Measurements from ENCODE around the gene SLC39A2.

DNA sequence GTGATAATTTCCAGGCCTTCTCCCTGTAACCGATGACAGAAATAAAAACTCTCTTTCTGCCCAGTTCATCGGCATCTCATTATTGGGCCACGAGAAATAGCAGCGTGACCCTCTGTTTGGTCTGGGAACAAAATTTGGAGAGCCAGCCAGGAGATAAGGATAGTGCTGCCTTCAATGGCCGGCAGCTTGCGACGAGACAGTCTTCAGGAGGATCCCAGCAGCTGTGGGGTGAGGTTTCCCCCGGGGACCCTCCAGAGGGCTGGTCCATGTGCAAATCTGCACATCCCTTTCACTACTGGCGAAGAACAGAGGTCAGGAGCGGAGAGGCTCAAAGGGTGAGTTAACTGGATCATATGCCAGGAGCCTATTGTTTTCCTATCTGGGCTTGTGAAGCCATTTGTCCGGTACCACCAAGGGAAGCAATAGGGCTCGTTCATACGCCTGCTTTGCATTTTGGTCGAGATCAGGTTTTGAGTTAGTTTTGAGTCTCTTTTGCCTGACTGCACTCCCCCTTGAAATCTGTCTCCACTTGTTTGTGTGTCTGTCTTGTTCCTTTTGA, 4.8 kb downstream of the SLC39A2 start:
- TF ChIP-seq POLR2AphosphoS5 (IDR thresholded peaks at IDR 0.05; ENCODE audit: low read depth), result no peak
- no peak for TF ChIP-seq CTCF (conservative IDR thresholded peaks at IDR 0.05; ENCODE audit: low read depth in 2 of 2)
- TF ChIP-seq EZH2 (IDR thresholded peaks at IDR 0.05; ENCODE audit: low read depth, unreplicated experiment), result no peak
- TF ChIP-seq EZH2phosphoT487 (IDR thresholded peaks at IDR 0.05; ENCODE audit: unreplicated experiment), result no peak
- no peak for TF ChIP-seq STAT1 (IDR thresholded peaks at IDR 0.05; ENCODE audit: unreplicated experiment)
- no peak for TF ChIP-seq JUNB (IDR thresholded peaks at IDR 0.05; ENCODE audit: unreplicated experiment)
- no peak for TF ChIP-seq REST (IDR thresholded peaks at IDR 0.05; ENCODE audit: unreplicated experiment)
- no peak for TF ChIP-seq CREB1 (CRISPR knock-in tag; IDR thresholded peaks at IDR 0.05; ENCODE audit: low read depth)
- no peak for TF ChIP-seq NANOG (IDR thresholded peaks at IDR 0.05; ENCODE audit: borderline replicate concordance)
